ENCODE results near the gene RESP18.

The RESP18 gene

GRCh38 chr2:219309278-219309677 is 23.3 kb downstream of the RESP18 start, which contains the start of gene PTPRN:
Gene PTPRN (minus strand): TSS chr2:219309401. CDS start chr2:219309332, 69 bp downstream.
- no peak for DNase-seq (ENCODE audit: low read depth in 1 of 2, low spot score in 1 of 2)
- in situ Hi-C loops (cut with HindIII; ENCODE audit: low pct_unique_long_range_greater_than_20kb, low sequenced_read_pairs) = no loop called here
- TF ChIP-seq JUND (IDR thresholded peaks at IDR 0.05; ENCODE audit: low read depth) = no peak

- peak; percentile 71 to 85 for DNase-seq (ENCODE audit: low read depth in 1 of 2, low spot score in 1 of 2)
- TF ChIP-seq JUND (IDR thresholded peaks at IDR 0.05; ENCODE audit: low read depth) = no peak
- in situ Hi-C loops (cut with HindIII; ENCODE audit: low pct_unique_long_range_greater_than_20kb, low sequenced_read_pairs) = no loop called here
Observed at GRCh38 chr2:219308142-219309101, 24.1 kb downstream of the RESP18 start.

- TF ChIP-seq JUND (IDR thresholded peaks at IDR 0.05; ENCODE audit: low read depth) = no peak
- DNase-seq (ENCODE audit: low read depth in 1 of 2, low spot score in 1 of 2) = no peak
- in situ Hi-C loops (cut with HindIII; ENCODE audit: low pct_unique_long_range_greater_than_20kb, low sequenced_read_pairs) = no loop called here
Observed at GRCh38 chr2:219306047-219306446, 26.5 kb downstream of the RESP18 start.

- DNase-seq (ENCODE audit: low read depth in 1 of 2, low spot score in 1 of 2) = no peak
- no peak for TF ChIP-seq JUND (IDR thresholded peaks at IDR 0.05; ENCODE audit: low read depth)
- in situ Hi-C loops (cut with HindIII; ENCODE audit: low pct_unique_long_range_greater_than_20kb, low sequenced_read_pairs) = no loop called here
Observed at GRCh38 chr2:219304223-219304622, 28.3 kb downstream of the RESP18 start.

GRCh38 chr2:219302412-219302968 is 30.1 kb downstream of the RESP18 start:
- in situ Hi-C loops (cut with HindIII; ENCODE audit: low pct_unique_long_range_greater_than_20kb, low sequenced_read_pairs) = no loop called here
- DNase-seq (ENCODE audit: low read depth in 1 of 2, low spot score in 1 of 2) = no peak
- TF ChIP-seq JUND (IDR thresholded peaks at IDR 0.05; ENCODE audit: low read depth) = no peak

- in situ Hi-C loops (cut with HindIII; ENCODE audit: low pct_unique_long_range_greater_than_20kb, low sequenced_read_pairs) = no loop called here
- DNase-seq (ENCODE audit: low read depth in 1 of 2, low spot score in 1 of 2) = no peak
- TF ChIP-seq JUND (IDR thresholded peaks at IDR 0.05; ENCODE audit: low read depth) = no peak
Observed at GRCh38 chr2:219300022-219300421, 32.5 kb downstream of the RESP18 start.

- no peak for TF ChIP-seq JUND (IDR thresholded peaks at IDR 0.05; ENCODE audit: low read depth)
- no peak for DNase-seq (ENCODE audit: low read depth in 1 of 2, low spot score in 1 of 2)
- in situ Hi-C loops (cut with HindIII; ENCODE audit: low pct_unique_long_range_greater_than_20kb, low sequenced_read_pairs) = no loop called here
Observed at GRCh38 chr2:219299372-219299760, 33.2 kb downstream of the RESP18 start.

- in situ Hi-C loops (cut with HindIII; ENCODE audit: low pct_unique_long_range_greater_than_20kb, low sequenced_read_pairs) = no loop called here
- DNase-seq (ENCODE audit: low read depth in 1 of 2, low spot score in 1 of 2) = peak; percentile 77 to 88
- TF ChIP-seq JUND (IDR thresholded peaks at IDR 0.05; ENCODE audit: low read depth) = no peak
Observed at GRCh38 chr2:219298759-219299371, 33.7 kb downstream of the RESP18 start.

GRCh38 chr2:219297766-219298456 is 34.6 kb downstream of the RESP18 start:
- TF ChIP-seq JUND (IDR thresholded peaks at IDR 0.05; ENCODE audit: low read depth) = no peak
- no peak for DNase-seq (ENCODE audit: low read depth in 1 of 2, low spot score in 1 of 2)
- in situ Hi-C loops (cut with HindIII; ENCODE audit: low pct_unique_long_range_greater_than_20kb, low sequenced_read_pairs) = no loop called here

GRCh38 chr2:219296631-219297391 is 35.7 kb downstream of the RESP18 start:
- in situ Hi-C loops (cut with HindIII; ENCODE audit: low pct_unique_long_range_greater_than_20kb, low sequenced_read_pairs) = no loop called here
- no peak for TF ChIP-seq JUND (IDR thresholded peaks at IDR 0.05; ENCODE audit: low read depth)
- no peak for DNase-seq (ENCODE audit: low read depth in 1 of 2, low spot score in 1 of 2)

- no peak for TF ChIP-seq JUND (IDR thresholded peaks at IDR 0.05; ENCODE audit: low read depth)
- in situ Hi-C loops (cut with HindIII; ENCODE audit: low pct_unique_long_range_greater_than_20kb, low sequenced_read_pairs) = no loop called here
- no peak for DNase-seq (ENCODE audit: low read depth in 1 of 2, low spot score in 1 of 2)
Observed at GRCh38 chr2:219296142-219296541, 36.4 kb downstream of the RESP18 start.

Measured in T47D (cell line).